ENCODE results near the gene TTC3. TPM values are rescaled to one million over a fixed set of nuclear protein-coding genes. Genes with fewer than 3 reads are reported as not detected.

Gene TTC3
- total RNA-seq, 1 donor from 2014 or later, result 302 TPM

Other genes starting within 250 kb of the TTC3 start
- gene HLCS, start 106.6 kb upstream of the TTC3 start, total RNA-seq, result 19.3 and 42.6 TPM in 2 replicates
- gene RIPPLY3, start 66.6 kb upstream of the TTC3 start, total RNA-seq, result 0.15 and 0.69 TPM in 2 replicates
- 3.5 and 5.6 TPM in 2 replicates for gene PIGP, start 183 bp upstream of the TTC3 start, total RNA-seq
- gene VPS26C, start 194.1 kb downstream of the TTC3 start, total RNA-seq, result 53.7 and 108 TPM in 2 replicates